NCI-H526 treated with DMSO at 0.1 percent for 48 hours (cell line): ENCODE measurements around the gene ZC3H13.

ENCODE experiments used
- DNase-seq: peaks from one replicate; lab custom pipeline; 2025; lab: John Stamatoyannopoulos, UW

ZC3H13 gene

GRCh38 chr13:46058268-46058667, 5.7 kb upstream of the ZC3H13 start:
- DNase-seq = no peak

GRCh38 chr13:46057256-46058015, 4.9 kb upstream of the ZC3H13 start:
- DNase-seq = no peak

DNA sequence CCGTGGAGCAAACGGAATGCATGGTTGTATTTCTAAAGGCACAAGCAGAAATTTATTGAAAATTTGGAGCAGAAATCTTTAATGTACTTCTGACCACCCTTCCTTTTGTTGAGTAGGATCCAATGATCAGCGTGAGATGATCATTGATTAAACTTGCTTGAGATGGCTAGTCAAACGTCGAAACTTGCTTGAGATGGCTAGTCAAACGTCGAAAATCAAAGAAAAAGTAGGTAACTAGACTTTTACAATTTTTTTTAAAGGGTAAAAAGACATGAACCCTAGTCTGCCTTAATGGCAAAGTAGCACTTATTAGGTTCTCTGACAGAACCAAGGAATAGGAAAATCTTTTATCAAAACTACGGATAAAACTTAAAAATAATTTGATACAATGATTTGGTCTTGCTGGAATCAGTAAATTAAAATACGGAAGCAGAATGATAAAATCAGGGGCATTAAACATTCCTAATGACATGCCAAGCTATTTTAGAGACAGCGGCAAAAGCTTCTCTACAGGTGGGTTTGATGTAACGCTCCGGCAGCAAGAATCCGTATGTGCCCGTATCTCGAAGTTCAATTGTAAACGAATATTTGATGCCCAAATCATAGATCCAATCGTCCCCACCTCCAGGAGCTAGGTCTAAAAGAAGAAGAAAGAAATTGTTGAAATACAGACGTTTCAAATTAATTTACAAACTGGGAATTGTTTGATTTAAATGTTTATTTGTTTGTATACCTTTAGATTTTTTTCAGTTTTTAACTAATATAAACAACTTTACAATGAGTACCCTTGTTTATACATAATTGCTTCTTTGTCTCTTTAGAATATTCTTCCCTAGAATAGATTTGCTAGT, 841 bp upstream of the ZC3H13 start:
- no peak for DNase-seq

DNA sequence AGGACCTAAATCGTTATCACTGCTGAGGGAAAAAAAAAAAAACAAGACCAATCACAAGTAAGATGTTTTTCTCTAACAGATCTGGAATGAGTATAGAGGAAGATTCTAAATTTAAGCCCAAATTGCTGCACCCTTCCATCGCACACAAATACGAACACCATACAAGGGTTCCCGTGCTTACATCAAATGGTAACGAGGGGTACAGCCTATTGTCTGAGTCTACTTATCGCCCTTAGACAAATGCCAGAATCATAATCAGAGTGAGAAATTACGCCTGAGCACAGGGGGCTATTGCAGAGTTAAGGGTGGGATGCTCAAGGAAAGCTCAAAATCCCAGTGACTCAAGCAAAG, 603 bp downstream of the ZC3H13 start:
- DNase-seq = peak; percentile 25

DNA sequence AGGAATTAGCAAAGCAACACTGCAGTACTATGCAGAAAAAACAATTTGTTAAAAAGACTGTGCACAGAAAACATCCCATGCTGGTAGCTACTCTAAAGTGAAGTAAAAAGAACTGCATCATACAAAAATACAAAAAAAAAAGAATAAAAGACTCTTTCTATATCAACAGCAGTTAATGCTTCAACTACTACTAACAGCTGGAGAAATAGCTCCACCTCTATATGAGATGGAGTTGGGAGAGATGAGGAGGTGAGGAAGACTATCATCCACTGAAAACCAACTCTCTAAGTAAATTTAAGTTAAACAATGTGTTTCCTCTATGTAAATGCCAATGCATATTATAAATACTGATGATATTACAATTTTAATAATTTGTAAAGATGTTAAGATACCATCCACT, 1.8 kb downstream of the ZC3H13 start:
- no peak for DNase-seq

DNA sequence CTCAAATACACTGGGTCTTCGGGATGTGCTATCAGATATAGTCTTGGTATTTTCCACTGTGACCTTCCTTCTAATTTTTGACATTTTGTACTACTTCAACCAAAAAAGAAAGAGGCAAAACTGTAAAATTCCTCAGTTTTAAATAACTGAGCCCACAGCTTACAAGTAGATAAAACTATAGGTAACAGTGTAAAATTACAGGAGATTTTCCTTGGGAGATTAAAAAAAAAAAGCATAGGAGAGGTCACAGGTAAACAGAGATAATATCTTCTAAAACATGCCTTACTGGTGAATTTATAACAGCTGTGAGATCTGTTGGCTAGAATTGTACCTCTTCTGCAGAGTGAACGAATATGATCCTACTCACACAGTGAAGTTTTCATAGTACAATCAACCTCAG, 7.1 kb downstream of the ZC3H13 start:
- DNase-seq = no peak

DNA sequence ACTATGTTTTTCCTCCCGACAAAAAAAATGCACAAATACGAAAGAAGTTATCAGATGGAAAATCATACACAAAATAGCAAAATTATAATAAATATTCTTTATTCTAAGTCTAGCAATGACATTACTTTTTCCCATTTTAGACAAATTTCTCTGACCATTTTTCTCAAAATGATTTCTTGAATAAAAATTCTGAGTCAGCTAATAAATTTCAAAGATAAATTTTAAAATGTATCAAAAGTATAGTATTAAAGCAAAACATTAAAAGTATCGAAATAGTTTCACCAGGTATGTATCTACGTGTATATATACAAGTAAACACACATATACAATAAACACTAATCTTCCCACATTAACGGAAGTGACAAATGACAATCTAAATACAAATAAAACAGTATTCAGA, 8.9 kb downstream of the ZC3H13 start:
- DNase-seq = no peak

- no peak for DNase-seq
Measured at GRCh38 chr13:46041419-46041839, 11.1 kb downstream of the ZC3H13 start.

GRCh38 chr13:46040763-46041162, 11.8 kb downstream of the ZC3H13 start:
- no peak for DNase-seq

GRCh38 chr13:46039411-46040182, 12.9 kb downstream of the ZC3H13 start:
- DNase-seq = no peak

DNA sequence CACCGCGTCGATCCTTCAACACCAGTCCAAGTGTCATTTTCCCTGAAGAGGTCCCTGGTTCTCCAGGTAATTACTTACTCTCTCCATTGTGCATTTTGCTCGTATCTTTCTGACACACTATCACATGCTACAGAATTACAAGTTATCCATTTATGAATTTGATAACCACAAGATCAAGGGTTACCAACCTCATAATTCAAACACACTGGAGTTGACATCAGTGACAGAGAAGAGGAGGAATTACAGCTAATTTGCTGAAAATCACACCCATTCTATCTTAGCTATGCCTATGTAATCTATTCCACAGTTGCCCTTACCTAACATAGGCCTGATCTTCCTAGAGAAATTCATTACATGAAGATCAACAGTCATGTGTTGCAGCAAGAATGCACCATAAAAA, 14.2 kb downstream of the ZC3H13 start:
- no peak for DNase-seq

DNA sequence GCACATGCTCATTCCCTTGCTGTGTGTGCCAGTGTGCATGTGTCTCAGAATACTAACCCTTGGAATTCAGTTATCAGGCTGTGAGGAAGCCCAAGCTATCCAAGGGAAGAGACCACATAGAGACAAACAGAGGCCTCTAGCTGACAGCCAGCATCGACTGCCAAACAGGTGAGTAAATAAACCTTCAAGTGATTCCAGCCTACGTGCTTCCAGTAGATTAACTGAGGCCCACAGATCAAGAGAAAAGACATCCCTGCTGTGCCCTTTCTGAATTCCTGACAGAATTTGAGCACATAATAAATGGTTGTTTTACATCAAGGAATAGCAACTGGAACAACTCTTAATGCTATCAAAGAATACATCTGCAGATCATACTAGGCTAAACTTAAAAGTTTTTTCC, 17.5 kb downstream of the ZC3H13 start:
- no peak for DNase-seq

DNA sequence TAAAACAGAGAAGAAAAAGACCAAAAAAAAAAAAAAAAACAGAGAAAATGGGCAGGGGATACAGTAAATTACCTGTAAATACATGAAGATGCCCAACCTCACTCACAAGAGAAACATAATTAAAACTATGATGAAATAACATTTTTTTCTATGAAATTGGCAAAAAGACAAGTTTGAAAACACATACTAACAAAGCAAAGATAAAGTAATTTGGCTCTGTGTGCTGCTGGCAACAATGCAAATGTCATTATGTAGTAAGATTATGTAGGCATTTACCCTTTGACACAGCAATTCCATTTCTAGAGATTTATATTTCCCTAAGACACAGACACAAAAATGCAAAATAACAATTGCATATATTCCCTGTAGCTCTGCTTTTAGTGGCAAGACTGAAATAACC, 20.2 kb downstream of the ZC3H13 start:
- no peak for DNase-seq

- DNase-seq = no peak
Measured at GRCh38 chr13:46031581-46032263, 20.8 kb downstream of the ZC3H13 start.

DNA sequence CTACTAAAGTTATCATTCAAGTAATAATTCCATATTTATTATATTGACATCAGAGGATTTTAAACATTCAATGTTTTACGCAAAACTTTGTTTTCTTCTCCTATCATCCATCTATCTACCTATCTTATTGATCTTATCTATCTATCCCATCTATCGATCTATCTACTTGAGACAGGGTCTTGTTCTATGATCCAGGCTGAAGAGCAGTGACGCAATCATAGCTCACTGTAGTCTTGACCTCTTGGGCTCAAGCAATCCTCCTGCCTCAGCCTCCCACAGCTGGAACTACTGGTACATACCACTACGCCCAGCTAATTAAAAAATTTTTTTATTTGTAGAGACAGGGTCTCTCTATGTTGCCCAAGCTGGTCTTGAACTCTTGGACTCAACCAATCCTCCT, 27.4 kb downstream of the ZC3H13 start:
- no peak for DNase-seq

- no peak for DNase-seq
Measured at GRCh38 chr13:46022481-46022880, 30.1 kb downstream of the ZC3H13 start.

- no peak for DNase-seq
Measured at GRCh38 chr13:46016216-46016615, 36.3 kb downstream of the ZC3H13 start.

DNA sequence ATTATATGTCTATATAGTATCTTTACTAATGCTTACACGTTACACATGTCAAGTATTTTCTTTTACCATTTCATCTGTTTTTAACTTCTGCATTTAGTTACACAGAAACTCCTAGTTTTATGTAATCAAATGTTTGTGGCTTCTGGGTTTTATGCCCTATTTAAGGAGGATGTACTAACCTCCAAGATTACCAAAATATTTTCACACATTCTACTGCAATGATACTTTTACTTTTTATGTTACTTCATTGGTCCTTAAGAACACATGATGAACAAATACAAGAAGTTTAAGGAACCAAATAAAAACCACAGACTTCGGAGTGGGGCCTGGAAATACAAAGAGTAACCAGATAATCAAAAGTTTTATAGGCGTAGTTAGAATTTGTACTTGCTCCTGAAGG, 37.2 kb downstream of the ZC3H13 start:
- DNase-seq = no peak

DNA sequence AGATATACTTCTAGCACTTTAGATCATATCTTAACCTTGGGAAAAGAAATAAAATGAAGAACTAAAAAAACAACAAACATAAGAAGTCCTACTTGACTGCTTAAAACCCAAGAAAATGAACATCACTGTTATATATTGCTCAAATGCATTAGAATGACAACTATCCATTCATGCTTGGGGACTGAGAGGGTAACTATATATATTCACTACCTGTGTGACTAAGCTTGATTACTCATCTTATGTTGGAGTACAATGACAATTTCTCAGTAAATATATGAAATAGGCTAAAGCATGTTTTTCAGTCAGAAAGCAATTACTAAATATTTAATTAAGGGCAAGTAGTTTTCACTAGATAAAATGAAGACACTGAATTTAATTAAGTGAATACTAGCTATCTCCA, 40.1 kb downstream of the ZC3H13 start:
- DNase-seq = no peak

DNA sequence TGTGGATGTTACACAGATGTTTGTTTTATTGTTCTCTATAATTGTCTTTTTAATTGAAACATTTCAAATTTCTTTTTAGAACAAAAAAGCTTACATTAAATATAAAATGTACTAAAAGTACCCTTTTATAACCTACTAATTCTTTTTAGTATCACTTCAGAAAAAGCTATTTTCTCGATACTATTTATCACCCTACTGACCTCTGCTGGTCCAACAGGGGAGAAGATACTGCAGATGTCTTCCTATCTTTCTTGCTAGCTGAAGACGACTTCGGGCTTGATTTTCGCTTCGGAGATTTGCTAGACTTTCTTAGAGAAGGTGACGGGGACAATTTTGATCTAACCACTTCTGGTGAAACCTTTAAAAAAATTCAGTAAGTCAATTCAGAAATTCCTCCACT, 42.4 kb downstream of the ZC3H13 start:
- no peak for DNase-seq

- DNase-seq = no peak
Measured at GRCh38 chr13:46008631-46009030, 43.9 kb downstream of the ZC3H13 start.
